ENCODE results near the gene ATP6V0C. TPM values are rescaled to one million over a fixed set of nuclear protein-coding genes. Genes with fewer than 3 reads are reported as not detected.

ATP6V0C gene
- total RNA-seq, 6 experiments from 2014 or later: 71.5 to 100 (median 79.4) TPM

- H3K4me3 ChIP-seq: peak overlapping the region in 1 of 3 donors; percentile 29
- H3K27ac ChIP-seq: peak overlapping the region in 2 of 3 donors; percentile 42 to 85
- TF ChIP-seq POLR2A (IDR thresholded peaks at IDR 0.05): no peak
- no peak for TF ChIP-seq CTCF (IDR thresholded peaks at IDR 0.05)
- H3K9me3 ChIP-seq: no peaks in the 10 kb centered on the region
- H3K27me3 ChIP-seq: no peaks in the 10 kb centered on the region
- H3K4me1 ChIP-seq: peaks cover 0 to 53% (median 26%) of the 10 kb centered on the region in 4 donors
- DNase-seq (peak in 2 of 3 donors; percentile 54 to 58), ATAC-seq (peak in 3 of 4 donors; percentile 3 to 45 (median 7))
- intact Hi-C loops (cut with DNase I): no loop called here
- peaks cover 0 to 20% (median 4%) of the 10 kb centered on the region in 4 donors for H3K36me3 ChIP-seq
- 15% methylated on average over 3 of the region's 6 CpGs for WGBS (ENCODE audit: insufficient coverage, low coverage, low lambda C conversion rate, missing lambda C conversion rate)
These were observed 10.1 kb downstream of the ATP6V0C start for GRCh38 chr16:2523801-2524231.

DNA sequence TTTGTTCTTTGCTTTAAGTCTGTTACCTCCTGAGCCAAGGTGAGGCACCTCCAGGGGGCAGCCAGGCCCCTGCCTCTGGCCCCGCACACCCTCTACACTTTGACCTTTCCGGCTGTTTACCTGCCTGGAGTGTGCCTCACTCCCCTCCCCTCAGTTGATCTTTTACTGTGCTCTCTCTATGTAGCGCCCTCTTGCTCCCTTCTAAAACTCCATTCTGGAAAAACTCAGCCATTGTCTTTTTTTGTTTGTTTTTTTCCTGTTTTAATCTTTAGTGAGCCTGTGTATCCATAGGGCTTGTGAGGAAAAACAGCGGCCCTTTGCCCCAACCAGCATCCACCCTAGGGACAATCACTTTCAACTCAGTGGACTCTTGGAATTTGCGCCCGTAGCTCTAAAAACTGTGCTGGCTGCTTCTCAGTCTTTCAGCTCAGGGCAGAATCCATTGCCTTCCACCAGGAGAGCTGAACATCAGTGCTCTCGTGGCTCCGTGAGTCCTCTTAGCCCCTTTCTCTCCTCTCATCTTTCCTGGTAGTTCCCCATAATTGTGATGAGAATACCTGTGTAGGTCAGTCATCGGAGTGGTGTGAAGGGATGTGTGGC is 10.7 kb downstream of the ATP6V0C start:
- Histone ChIP-seq H3K27me3 (no peaks in the 10 kb centered on the region), H3K4me3 (peak overlapping the region in 1 of 3 donors; percentile 15), H3K4me1 (peaks cover 0 to 47% (median 21%) of the 10 kb centered on the region in 4 donors), H3K27ac (peak overlapping the region in 2 of 3 donors; percentile 42 to 85), H3K36me3 (peaks cover 0 to 22% (median 4%) of the 10 kb centered on the region in 4 donors), H3K9me3 (no peaks in the 10 kb centered on the region)
- intact Hi-C loops (cut with DNase I): no loop called here
- peak in 2 of 3 donors; percentile 67 to 73 for DNase-seq
- peak; percentile 53 to 80 (median 75) for ATAC-seq
- 45% methylated on average over 8 of the region's 9 CpGs for WGBS (ENCODE audit: insufficient coverage, low coverage, low lambda C conversion rate, missing lambda C conversion rate)
- TF ChIP-seq POLR2A (IDR thresholded peaks at IDR 0.05) (no peak), CTCF (IDR thresholded peaks at IDR 0.05) (peak in 3 of 4 donors; percentile 7 to 31 (median 25))

DNA sequence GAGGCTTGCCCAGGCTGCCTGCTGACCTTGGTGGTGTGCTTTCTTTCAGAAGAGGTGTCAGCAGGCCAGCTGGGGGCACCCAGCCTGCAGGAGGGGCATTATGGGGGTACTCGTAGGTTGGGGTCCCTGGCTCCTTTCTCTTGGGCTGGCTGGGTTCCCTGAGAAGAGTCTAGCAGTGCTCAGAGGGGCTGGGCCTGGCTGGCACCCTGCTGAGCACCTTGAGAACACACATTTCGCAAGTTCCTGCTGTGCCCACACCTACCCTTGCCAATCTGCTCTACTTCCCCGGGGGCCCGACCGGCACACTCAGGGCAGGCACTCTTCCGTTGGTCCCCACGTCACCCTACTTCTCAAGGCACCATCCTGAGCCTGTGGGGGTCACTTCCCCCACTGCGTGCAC is 12.4 kb downstream of the ATP6V0C start:
- intact Hi-C loops (cut with DNase I): no loop called here
- ATAC-seq (no peak), DNase-seq (peak in 2 of 3 donors; percentile 10 to 53)
- Histone ChIP-seq H3K27ac (no peak overlapping the region), H3K27me3 (no peaks in the 10 kb centered on the region), H3K4me1 (peaks cover 0 to 41% (median 16%) of the 10 kb centered on the region in 4 donors), H3K36me3 (peaks cover 0 to 19% (median 4%) of the 10 kb centered on the region in 4 donors), H3K9me3 (no peaks in the 10 kb centered on the region), H3K4me3 (no peak overlapping the region)
- WGBS (ENCODE audit: insufficient coverage, low coverage, low lambda C conversion rate, missing lambda C conversion rate): 50% methylated on average over 4 of the region's 8 CpGs
- no peak for TF ChIP-seq POLR2A (IDR thresholded peaks at IDR 0.05)
- no peak for TF ChIP-seq CTCF (IDR thresholded peaks at IDR 0.05)

DNA sequence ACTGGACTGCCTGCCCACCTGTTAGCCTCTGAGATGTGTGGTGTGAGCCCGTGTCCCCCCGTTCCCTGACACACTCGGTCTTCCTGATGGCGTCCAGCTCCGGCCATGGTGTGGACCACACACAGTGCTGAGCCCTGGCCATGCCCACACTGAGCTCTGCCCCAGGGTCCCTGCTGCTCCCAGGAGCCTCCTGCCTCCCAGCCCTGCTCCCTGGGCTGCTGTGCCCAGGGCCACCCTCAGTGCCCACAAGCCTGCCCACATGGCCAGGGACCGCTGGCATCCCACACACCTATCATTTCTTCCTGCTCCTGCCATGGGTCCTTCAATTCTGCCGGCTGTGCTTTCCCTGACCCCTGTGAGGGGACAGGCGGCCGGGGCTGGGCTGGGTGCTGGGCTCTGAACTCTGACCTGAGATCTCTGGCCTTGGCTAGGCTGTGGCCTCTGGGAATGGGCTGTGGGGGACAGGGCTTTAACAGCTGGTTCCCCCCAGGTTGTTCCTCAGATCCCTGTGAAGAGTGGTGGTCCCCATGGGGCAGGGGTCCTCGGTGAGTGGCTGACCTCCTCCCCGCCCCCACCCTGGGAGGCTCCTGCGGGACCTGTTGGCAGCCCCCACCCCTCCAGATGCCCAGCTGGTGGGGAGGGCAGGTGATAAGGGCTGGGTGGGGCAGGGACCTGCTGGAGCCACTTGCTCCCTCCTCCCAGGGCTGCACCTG is 13.5 kb downstream of the ATP6V0C start:
- intact Hi-C loops (cut with DNase I): no loop called here
- TF ChIP-seq CTCF (IDR thresholded peaks at IDR 0.05) (no peak), POLR2A (IDR thresholded peaks at IDR 0.05) (no peak)
- Histone ChIP-seq H3K4me3 (no peak overlapping the region), H3K27ac (peak overlapping the region in 1 of 3 donors; percentile 8), H3K27me3 (no peaks in the 10 kb centered on the region), H3K4me1 (peaks cover 0 to 43% (median 14%) of the 10 kb centered on the region in 4 donors), H3K36me3 (peaks cover 0 to 18% (median 4%) of the 10 kb centered on the region in 4 donors), H3K9me3 (no peaks in the 10 kb centered on the region)
- peak in 2 of 3 donors; percentile 18 to 51 for DNase-seq
- no peak for ATAC-seq
- WGBS (ENCODE audit: insufficient coverage, low coverage, low lambda C conversion rate, missing lambda C conversion rate): no CpG with 5 or more reads among the region's 12 CpGs
